Left ventricle myocardium inferior (tissue), 1 donor: ENCODE measurements around the gene KCNT1. TPM values are rescaled to one million over a fixed set of nuclear protein-coding genes. Genes with fewer than 3 reads are reported as not detected.

Source experiments
- DNase-seq: peaks from one replicate; pipeline ENCODE4 v3.0.0-alpha.2; 2020
- H3K27ac ChIP-seq: fragments of 200-600 bp; replicated peaks from 2 replicates; pipeline ENCODE4 v1.8.0; 2021
- H3K27me3 ChIP-seq: fragments of 200-600 bp; 2 replicates; pipeline ENCODE4 v1.8.0; 2021; ENCODE audit warnings: low read depth
- H3K36me3 ChIP-seq: fragments of 200-600 bp; 2 replicates; pipeline ENCODE4 v1.8.0; 2021
- H3K4me1 ChIP-seq: fragments of 200-600 bp; 2 replicates; pipeline ENCODE4 v1.8.0; 2021
- H3K4me3 ChIP-seq: fragments of 200-600 bp; 2 replicates; pipeline ENCODE4 v1.8.0; 2021; ENCODE audit warnings: mild to moderate bottlenecking, moderate library complexity
- H3K9me3 ChIP-seq: fragments of 200-600 bp; replicated peaks from 2 replicates; pipeline ENCODE4 v1.8.0; 2021
- CTCF ChIP-seq: fragments of 200-600 bp; IDR thresholded peaks from 2 replicates; pipeline ENCODE4 v1.8.0; 2021; ENCODE audit warnings: antibody characterized with exemption, mild to moderate bottlenecking, borderline replicate concordance
- intact Hi-C: fragments of 100-400 bp; cut with micrococcal nuclease; formaldehyde crosslinking; loops from one replicate; pipeline ENCODE4 v1.11.0; 2022
- total RNA-seq: library from RNA; stranded (reverse); fragmentation: NEBNext Ultra II Directional; extraction: Animal tissue kit (Norgen Biotek cat#: 25700); gene quantifications from one replicate; pipeline ENCODE4 v1.2.1, GENCODE V29; 2021
- donor health status: DM: no; HTN: yes; CAD: no; lungs with severe emphysema.

KCNT1 gene
- total RNA-seq, 1 donor from 2014 or later = 3.3 TPM

GRCh38 chr9:135707252-135708138 is 5.5 kb downstream of the KCNT1 start:
- Histone ChIP-seq H3K9me3 (no peaks in the 10 kb centered on the region), H3K36me3 (no peaks in the 10 kb centered on the region), H3K4me1 (peaks cover 16% of the 10 kb centered on the region), H3K4me3 (no peak overlapping the region), H3K27me3 (peaks cover 57% of the 10 kb centered on the region), H3K27ac (no peak overlapping the region)
- DNase-seq = no peak
- intact Hi-C loops = no loop called here
- no peak for TF ChIP-seq CTCF

DNA sequence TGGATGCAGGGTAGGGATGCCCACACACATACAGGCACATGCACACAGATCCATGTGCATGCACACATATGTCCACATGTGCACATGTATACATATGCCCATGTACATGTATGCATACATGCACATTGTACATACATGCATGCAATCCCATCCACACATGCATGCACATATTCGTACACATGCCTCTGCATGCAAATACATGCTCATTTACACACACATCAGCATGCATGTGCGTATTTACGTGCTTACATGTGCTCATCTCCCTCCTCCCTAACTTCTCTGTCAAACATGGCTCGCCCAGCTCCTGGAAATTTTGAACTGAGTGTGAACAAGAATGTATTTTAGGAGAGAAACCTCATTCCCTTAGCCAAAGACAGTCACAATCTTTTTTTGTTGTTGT is 6.2 kb downstream of the KCNT1 start:
- Histone ChIP-seq H3K4me3 (no peak overlapping the region), H3K4me1 (peaks cover 12% of the 10 kb centered on the region), H3K27me3 (peaks cover 57% of the 10 kb centered on the region), H3K27ac (no peak overlapping the region), H3K36me3 (no peaks in the 10 kb centered on the region), H3K9me3 (no peaks in the 10 kb centered on the region)
- no peak for DNase-seq
- no peak for TF ChIP-seq CTCF
- intact Hi-C loops = no loop called here

DNA sequence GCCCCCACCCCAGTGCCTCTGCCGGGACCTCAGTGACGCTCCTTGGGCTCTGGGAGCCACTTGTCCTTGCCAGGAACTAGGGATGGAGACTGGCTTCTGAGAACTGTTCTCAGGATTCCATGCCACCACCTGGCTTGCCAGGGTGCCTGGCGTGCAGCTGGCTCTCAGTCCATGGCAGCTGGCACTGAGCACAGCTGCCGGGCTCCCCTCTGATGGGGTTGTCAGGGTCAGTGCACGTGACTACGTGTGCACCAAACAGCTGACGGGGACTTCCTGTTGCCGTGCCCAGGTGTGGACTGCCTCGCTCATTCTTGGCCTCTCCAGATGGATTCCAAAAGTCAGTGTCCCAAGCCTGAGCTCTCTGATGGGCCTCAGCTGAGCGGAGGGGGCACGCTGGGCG is 9.4 kb downstream of the KCNT1 start:
- H3K27me3 ChIP-seq = peaks cover 56% of the 10 kb centered on the region
- H3K36me3 ChIP-seq = no peaks in the 10 kb centered on the region
- H3K4me3 ChIP-seq = no peak overlapping the region
- intact Hi-C loops = no loop called here
- H3K27ac ChIP-seq = no peak overlapping the region
- no peak for TF ChIP-seq CTCF
- H3K9me3 ChIP-seq = no peaks in the 10 kb centered on the region
- H3K4me1 ChIP-seq = no peaks in the 10 kb centered on the region
- DNase-seq = no peak

DNA sequence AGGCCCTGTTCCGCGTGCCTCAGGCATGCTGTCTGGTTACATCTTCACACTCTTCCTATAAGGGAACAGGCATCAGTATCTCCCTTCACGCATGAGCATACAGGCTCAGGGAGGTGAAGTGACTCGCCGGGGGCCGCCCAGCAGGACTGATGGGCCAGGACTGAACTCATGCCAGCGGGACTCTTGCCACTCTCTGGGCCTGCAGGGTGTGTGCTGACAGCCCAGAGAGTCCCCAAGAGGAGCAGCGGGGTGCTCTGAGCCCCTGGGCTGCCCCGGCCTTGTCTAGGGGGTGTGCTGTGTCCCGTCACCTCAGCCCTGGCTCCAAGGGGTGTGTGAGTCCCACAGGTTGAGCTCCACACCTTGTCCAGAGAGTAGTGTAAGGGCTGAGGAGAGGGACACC is 9.9 kb downstream of the KCNT1 start:
- H3K4me1 ChIP-seq = no peaks in the 10 kb centered on the region
- intact Hi-C loops = no loop called here
- peaks cover 56% of the 10 kb centered on the region for H3K27me3 ChIP-seq
- H3K27ac ChIP-seq = no peak overlapping the region
- no peak overlapping the region for H3K4me3 ChIP-seq
- no peaks in the 10 kb centered on the region for H3K9me3 ChIP-seq
- no peaks in the 10 kb centered on the region for H3K36me3 ChIP-seq
- no peak for DNase-seq
- TF ChIP-seq CTCF = no peak

DNA sequence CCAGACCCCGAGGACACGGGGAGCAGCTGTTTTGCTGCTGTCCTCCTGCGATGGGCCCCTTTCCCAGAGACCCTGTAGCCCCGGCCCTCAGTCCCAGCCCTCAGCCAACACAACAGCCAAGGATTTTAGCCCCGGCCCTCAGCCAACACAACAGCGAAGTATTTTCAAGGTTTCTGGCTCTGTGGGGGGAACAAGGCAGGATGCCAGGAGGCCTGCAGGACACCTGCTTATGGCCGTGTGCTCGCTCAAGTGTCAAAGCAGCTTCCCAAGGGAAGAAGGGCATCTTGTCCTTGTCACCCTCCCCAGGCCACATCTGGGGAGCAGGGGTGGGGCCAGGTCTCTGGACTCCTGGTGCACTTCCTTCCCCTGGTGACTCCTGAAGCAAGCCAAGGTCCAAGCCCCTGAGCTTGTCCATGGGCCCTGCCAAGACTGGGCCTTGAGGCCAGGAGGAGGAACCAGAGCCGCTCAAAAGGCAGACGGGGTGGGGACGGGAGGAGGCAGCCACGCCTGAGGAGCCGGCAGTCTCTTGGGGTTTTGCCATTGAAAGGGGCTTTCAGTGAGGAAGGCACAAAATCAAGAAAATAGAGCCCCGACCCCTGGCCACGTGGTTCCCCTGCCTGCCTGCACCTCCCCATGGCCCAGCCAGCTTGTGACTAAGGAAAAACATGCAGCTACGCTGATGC is 10.8 kb downstream of the KCNT1 start:
- no peaks in the 10 kb centered on the region for H3K9me3 ChIP-seq
- no peak for DNase-seq
- intact Hi-C loops = no loop called here
- no peak overlapping the region for H3K4me3 ChIP-seq
- no peaks in the 10 kb centered on the region for H3K4me1 ChIP-seq
- H3K27ac ChIP-seq = no peak overlapping the region
- no peaks in the 10 kb centered on the region for H3K36me3 ChIP-seq
- no peak for TF ChIP-seq CTCF
- H3K27me3 ChIP-seq = peaks cover 56% of the 10 kb centered on the region
